Measurements from ENCODE around the gene ZNF398. TPM values are rescaled to one million over a fixed set of nuclear protein-coding genes. Genes with fewer than 3 reads are reported as not detected.

ZNF398 gene
- total RNA-seq, 2 donors from 2014 or later, result 15.0 to 18.9 TPM

DNA sequence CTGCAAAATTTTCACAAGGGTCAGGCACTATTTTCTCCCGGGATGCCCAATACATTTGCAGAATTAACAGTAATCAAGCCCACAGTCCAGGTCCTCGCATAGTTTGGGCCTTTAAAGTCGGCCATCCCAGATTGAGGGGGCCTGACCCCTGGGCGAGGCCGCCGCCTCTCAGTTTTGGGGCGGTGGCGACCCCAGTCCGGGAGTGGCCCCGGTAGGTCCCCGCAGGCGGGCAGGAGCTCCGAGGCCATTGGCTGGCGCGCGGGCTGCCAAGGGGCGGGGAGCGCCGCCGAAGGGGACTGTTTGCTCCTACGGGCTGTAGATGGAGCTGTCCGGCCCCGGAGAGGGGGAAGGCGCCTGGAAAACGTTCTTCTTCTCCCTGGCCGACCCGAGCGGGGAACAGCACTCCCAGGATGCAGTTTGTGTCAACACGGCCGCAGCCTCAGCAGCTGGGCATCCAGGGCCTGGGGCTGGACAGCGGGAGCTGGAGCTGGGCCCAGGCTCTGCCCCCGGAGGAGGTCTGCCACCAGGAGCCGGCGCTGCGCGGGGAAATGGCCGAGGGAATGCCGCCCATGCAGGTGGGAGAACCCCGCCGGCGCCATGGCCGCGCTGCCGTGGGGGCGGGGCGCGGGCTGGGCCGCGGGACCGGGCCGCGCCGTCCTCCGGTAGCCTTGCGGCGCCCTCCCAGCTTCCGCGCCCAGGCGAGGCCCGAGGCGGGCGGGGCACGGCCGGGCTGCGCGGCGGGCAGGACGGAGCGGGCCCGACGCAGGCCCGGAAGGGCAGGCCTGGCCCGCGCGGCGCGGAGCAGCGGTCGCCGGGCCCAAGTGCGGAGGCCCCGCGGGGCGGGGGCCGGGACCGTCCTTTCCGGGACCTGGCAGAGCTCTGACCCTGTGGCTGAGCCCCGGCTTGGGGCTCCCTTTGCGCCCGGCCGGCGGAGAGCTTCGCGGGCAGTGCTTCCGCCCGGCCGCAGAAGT lies 48.2 kb downstream of the ZNF398 start, which contains the start of gene ZNF282:
TSS of gene ZNF282 (plus strand) at position 367 of the 971 bp plus-strand sequence. CDS start at position 411, 44 bp downstream.
- H3K27me3 Mint-ChIP-seq (ENCODE audit: low read depth), result no peaks in the 10 kb centered on the region
- H3K36me3 Mint-ChIP-seq (ENCODE audit: insufficient read depth in 2 of 2), result peaks cover 21 to 25% of the 10 kb centered on the region in 2 donors
- peak within 1 kb of the TSS; percentile 90 to 91 for H3K4me3 Mint-ChIP-seq
- ATAC-seq (replicated peaks in 1 of 2), result peak; percentile 93
- no peaks in the 10 kb centered on the region for H3K9me3 Mint-ChIP-seq
- H3K27ac Mint-ChIP-seq, result peak within 1 kb of the TSS; percentile 97
- peaks cover 57% of the 10 kb centered on the region for H3K4me1 Mint-ChIP-seq (ENCODE audit: low read depth)
- peak; percentile 86 to 90 for DNase-seq

DNA sequence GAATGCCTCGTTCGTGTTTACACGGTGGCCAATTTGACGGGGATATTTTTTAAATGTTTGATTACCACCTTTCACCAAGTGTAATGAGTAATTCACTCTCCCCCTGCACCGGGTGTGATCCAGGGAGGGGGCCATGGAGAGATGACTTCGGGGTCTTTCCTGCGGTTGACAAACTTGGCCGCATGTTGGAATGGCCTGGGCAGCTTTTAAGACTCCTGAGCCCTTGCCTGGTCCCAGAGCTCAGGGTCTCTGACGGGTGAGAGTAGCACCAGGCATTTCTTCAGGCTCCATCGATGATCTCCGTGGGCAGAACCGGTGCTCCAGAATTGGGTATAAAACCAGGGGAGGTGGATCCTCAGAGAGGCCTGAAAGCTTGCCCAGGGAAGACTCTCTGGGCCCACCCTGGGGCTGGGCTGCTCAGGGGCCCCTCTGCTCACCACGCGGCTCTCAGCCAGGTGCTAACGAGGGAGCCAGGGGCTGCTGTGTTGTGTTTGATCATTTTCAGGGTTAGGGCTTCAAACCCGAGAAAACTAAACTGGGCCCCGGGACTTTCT lies 49.0 kb downstream of the ZNF398 start:
- no peaks in the 10 kb centered on the region for H3K9me3 Mint-ChIP-seq

DNA sequence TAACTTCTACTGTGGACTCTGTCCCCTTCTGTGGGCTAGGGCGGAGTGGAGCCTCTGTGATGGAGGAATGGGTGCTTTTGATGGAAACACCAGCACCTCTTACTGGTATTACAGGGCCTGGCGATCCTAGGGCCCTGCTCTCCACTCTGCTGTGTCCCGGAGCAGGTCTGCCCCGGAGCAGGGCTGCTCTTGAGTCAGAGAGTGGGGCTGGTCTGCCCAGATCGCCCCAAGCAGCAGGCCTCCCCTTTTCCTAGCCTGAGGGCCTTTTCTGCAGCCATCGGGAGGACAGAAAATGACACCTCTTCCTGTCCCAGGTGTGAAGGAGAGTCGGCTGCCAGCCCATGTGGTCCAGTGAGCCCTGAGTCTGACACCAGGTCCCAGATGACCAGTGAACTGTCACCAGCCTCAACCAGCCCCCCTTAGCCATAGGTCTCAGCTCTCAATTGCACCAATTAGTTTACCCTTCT lies 49.5 kb downstream of the ZNF398 start:
- Mint-ChIP-seq H3K4me1 (ENCODE audit: low read depth) (peaks cover 63% of the 10 kb centered on the region), H3K36me3 (ENCODE audit: insufficient read depth in 2 of 2) (peaks cover 28 to 31% of the 10 kb centered on the region in 2 donors), H3K27me3 (ENCODE audit: low read depth) (no peaks in the 10 kb centered on the region), H3K4me3 (peak overlapping the region; percentile 90 to 91), H3K27ac (peak overlapping the region; percentile 97), H3K9me3 (no peaks in the 10 kb centered on the region)
- DNase-seq (peak in 1 of 2 donors; percentile 16), ATAC-seq (replicated peaks in 1 of 2) (peak in 1 of 2 donors; percentile 15)

More for the DNA sequence above, 49.0 kb downstream of the ZNF398 start:
- Mint-ChIP-seq H3K27ac (peak overlapping the region; percentile 97), H3K27me3 (ENCODE audit: low read depth) (no peaks in the 10 kb centered on the region), H3K36me3 (ENCODE audit: insufficient read depth in 2 of 2) (peaks cover 26 to 30% of the 10 kb centered on the region in 2 donors), H3K4me3 (peak overlapping the region; percentile 90 to 91), H3K4me1 (ENCODE audit: low read depth) (peaks cover 63% of the 10 kb centered on the region)
- ATAC-seq (replicated peaks in 1 of 2) (peak in 1 of 2 donors; percentile 12), DNase-seq (no peak)

DNA sequence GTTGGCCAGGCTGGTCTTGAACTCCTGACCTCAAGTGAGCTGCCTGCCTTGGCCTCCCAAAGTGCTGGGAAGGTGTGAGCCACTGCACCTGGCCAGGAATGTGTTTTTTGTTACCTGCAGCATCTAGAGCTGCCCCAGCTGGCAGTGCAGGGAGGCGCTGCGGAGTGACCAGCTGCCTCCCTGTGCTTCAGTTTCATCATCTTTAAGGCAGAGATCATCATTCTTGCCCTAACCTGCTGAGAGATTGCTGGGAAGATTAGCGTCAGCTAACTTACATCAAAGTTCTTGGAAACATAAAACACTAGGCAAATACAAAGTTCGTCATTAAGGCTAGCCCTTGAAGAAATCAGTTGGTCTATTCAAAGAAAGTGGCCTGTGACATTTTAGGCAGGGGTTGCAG lies 50.4 kb downstream of the ZNF398 start:
- H3K4me1 Mint-ChIP-seq (ENCODE audit: low read depth), result peaks cover 69% of the 10 kb centered on the region
- ATAC-seq (replicated peaks in 1 of 2) (no peak), DNase-seq (no peak)
- H3K4me3 Mint-ChIP-seq, result peak overlapping the region; percentile 90 to 91
- H3K27me3 Mint-ChIP-seq (ENCODE audit: low read depth), result no peaks in the 10 kb centered on the region
- H3K27ac Mint-ChIP-seq, result peak overlapping the region; percentile 97
- no peaks in the 10 kb centered on the region for H3K9me3 Mint-ChIP-seq
- H3K36me3 Mint-ChIP-seq (ENCODE audit: insufficient read depth in 2 of 2), result peaks cover 31 to 40% of the 10 kb centered on the region in 2 donors

DNA sequence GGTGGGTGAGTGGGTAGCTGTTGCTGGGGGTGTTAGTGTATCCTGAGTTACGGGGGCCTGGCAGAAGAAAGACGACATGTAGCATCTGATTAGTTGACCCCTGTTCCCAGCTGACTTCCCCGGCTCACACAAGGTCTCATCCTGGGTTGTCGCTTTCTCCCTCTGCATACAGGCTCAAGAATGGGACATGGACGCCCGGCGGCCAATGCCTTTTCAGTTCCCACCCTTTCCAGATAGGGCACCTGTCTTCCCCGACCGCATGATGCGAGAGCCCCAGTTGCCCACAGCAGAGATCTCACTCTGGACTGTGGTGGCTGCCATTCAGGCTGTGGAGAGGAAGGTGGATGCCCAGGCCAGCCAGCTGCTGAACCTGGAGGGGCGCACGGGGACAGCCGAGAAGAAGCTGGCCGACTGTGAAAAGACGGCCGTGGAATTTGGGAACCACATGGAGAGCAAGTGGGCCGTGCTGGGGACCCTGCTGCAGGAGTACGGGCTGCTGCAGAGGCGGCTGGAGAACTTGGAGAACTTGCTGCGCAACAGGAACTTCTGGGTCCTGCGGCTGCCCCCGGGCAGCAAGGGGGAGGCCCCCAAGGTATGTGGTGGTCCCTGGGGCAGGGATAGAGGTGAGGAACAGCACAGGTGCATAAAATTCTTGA lies 51.0 kb downstream of the ZNF398 start:
- Mint-ChIP-seq H3K9me3 (no peaks in the 10 kb centered on the region), H3K27me3 (ENCODE audit: low read depth) (no peaks in the 10 kb centered on the region), H3K4me1 (ENCODE audit: low read depth) (peaks cover 75% of the 10 kb centered on the region), H3K27ac (peak overlapping the region; percentile 97), H3K4me3 (peak overlapping the region; percentile 8 to 90), H3K36me3 (ENCODE audit: insufficient read depth in 2 of 2) (peaks cover 34 to 44% of the 10 kb centered on the region in 2 donors)
- ATAC-seq (replicated peaks in 1 of 2) (no peak), DNase-seq (no peak)

DNA sequence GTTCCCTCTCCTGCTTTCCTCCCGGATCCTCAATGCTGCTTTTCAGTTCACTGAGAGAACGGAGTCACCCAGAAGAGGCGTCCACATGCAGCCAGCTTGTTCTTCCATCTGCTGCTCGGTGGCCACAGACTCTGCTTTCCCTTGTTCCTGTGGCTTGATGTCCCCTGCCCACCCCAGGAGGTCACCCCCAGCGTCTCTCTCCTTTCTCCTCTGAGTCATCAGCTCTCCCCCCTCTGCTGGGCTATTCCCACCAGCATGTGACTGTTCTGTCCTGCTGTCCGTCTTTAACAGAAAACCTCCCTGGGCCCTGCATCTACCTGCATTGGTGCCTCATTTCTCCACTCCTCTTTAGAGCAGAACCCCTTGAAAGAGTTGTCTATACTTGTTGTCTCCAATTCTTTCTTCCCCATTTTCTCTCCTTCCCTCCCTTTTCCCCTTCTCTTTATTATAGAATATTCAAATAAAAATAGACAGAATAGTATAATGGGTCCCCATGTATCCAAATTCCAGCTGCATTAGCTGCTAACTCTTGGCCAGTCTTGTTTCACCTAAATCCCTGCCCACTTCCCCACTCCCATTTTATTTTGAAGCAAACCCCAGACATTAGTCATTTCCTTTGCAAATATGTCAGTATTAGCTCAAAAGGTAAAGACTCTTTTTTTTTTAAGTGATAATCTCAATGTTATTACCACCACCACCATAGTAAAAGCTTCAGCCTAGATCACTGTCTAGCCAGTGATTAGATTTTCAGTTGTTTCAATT lies 52.2 kb downstream of the ZNF398 start:
- Mint-ChIP-seq H3K4me3 (peak overlapping the region; percentile 55 to 90), H3K9me3 (no peaks in the 10 kb centered on the region), H3K27ac (peak overlapping the region; percentile 59), H3K36me3 (ENCODE audit: insufficient read depth in 2 of 2) (peaks cover 40 to 55% of the 10 kb centered on the region in 2 donors), H3K4me1 (ENCODE audit: low read depth) (peaks cover 86% of the 10 kb centered on the region), H3K27me3 (ENCODE audit: low read depth) (no peaks in the 10 kb centered on the region)
- ATAC-seq (replicated peaks in 1 of 2) (no peak), DNase-seq (no peak)

DNA sequence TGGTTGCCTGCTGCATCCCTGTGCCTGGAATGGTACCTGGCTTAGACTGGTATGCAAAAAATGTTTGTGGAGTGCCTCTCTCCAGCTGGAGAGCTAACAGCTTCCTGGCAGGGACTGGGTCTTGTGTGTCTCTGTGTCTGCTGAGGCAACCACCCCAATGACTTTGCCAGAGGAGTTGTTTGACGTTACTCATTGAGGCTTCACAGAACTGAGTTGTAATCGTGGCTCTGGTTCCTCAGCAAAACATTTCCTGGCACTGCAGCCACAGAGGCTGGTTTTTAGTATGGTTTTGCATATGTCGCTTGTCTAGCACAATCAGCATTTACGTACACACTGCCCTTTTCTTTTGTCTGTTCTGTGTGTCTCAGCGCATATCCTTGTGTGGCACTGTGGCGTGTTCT lies 55.6 kb downstream of the ZNF398 start:
- DNase-seq, result peak; percentile 61 to 74
- Mint-ChIP-seq H3K27ac (peak overlapping the region; percentile 98), H3K4me1 (ENCODE audit: low read depth) (peaks cover 70% of the 10 kb centered on the region), H3K9me3 (no peaks in the 10 kb centered on the region), H3K27me3 (ENCODE audit: low read depth) (no peaks in the 10 kb centered on the region), H3K36me3 (ENCODE audit: insufficient read depth in 2 of 2) (peaks cover 45 to 62% of the 10 kb centered on the region in 2 donors), H3K4me3 (peak overlapping the region; percentile 75 to 82)
- peak; percentile 90 to 93 for ATAC-seq (replicated peaks in 1 of 2)

DNA sequence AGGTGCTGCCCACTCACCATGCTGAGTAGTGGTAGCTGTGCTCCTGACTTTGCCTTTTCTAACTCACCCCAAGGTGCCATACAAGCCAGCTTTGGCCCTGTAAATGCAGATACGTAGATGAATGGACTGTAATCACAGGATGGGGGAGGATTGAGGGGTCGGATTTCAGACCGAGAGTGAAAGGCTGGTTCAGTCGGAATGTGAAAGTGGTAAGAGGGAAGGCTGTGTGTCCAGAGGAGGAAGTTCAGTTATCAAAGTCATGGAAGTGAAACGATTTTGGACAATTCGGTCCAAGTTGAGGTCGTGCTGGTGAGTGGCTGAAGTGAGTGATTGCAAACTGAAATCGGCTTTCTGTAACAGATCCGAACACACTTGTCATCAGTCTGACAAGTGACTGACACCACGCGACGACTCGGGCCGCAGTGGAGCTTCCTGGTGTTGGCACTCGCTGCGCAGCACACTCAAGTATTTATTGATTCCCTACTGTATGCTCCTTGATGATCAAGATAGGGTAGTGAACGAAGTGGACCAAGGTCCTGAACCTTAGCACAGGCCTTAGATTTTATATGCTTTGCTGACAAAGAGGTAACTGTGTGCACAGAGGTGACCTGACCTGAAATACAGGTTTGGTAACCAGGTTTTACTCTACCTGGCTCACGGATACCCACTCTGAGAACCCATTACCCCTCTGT lies 58.6 kb downstream of the ZNF398 start:
- Mint-ChIP-seq H3K9me3 (peaks cover 0 to 1% of the 10 kb centered on the region in 2 donors), H3K4me3 (no peak overlapping the region), H3K27ac (peak overlapping the region; percentile 2), H3K4me1 (ENCODE audit: low read depth) (peaks cover 60% of the 10 kb centered on the region), H3K27me3 (ENCODE audit: low read depth) (no peaks in the 10 kb centered on the region), H3K36me3 (ENCODE audit: insufficient read depth in 2 of 2) (peaks cover 41 to 57% of the 10 kb centered on the region in 2 donors)
- DNase-seq, result no peak
- no peak for ATAC-seq (replicated peaks in 1 of 2)

DNA sequence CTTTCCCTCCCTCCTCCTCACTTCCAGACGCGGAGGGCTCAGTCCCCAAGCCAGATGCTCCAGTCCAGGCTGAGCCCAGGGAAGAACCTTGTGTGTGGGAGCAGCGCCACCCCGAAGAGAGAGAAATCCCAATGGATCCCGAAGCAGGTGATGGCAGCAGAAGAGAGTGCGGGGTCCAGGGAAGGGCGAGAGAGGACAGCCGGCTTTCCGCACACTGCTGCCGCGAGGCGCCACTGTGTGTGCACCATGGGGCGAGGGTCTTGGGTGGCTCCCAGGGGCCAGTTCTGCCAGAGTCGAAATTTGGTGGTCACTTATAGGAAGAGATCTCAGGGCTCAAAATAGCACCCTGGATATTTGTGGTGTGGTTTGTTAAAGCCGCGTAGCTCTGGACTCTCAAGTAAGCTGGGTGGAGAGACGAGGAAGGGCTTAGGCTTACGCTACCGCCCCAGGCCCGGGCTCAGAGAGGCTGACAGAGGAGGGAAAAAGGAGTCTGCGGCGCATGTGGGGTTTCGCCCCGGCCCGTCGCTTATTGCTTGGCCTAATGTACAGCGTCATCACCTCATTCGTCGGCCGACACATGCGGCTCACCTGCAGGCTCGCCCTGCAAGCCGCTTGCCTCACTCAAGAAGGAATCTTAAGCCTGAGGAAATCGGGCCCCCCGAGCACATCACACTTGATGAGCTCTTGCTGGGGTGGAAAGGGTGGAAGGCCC lies 60.2 kb downstream of the ZNF398 start:
- Mint-ChIP-seq H3K27ac (peak overlapping the region; percentile 80), H3K9me3 (peaks cover 0 to 1% of the 10 kb centered on the region in 2 donors), H3K36me3 (ENCODE audit: insufficient read depth in 2 of 2) (peaks cover 42 to 49% of the 10 kb centered on the region in 2 donors), H3K4me3 (peak overlapping the region in 1 of 2 donors; percentile 33), H3K27me3 (ENCODE audit: low read depth) (no peaks in the 10 kb centered on the region), H3K4me1 (ENCODE audit: low read depth) (peaks cover 44% of the 10 kb centered on the region)
- DNase-seq, result no peak
- ATAC-seq (replicated peaks in 1 of 2), result no peak

DNA sequence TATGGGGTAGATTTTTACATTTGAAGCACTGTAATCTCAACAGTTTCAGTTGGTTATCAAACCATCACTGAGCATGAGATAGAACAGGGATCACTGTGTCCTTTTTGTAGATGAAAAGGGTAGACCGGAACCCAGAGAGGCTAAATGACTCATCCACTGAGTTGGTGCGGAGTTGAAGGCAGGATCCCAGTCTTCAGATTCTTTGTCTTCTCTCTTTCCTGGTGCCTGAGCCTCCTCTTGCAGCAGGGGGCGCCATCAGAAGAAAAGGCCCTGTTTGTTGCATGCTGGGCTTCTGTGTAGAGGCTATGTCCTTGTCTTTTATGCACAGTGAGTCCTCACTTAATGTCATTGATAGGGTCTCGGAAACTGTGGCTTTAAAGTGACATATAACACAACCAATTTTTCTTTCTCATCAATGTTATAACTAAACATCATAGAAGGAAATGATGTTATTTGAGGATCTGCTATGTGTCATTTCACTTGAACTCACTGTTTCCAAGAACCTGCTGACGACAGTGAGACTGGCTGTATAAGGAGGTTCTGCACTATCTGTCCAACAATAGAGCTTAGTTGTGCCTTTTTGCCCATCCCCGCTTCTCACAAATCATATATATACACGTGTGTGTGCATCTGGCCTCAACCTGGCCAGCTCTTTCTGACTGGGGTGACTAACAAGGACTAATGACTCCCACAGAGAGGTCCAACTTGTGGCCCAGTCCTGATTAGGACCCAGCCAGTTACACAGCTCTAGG lies 62.4 kb downstream of the ZNF398 start:
- H3K4me1 Mint-ChIP-seq (ENCODE audit: low read depth), result peaks cover 25% of the 10 kb centered on the region
- peak overlapping the region; percentile 99 for H3K27ac Mint-ChIP-seq
- H3K9me3 Mint-ChIP-seq, result peaks cover 0 to 1% of the 10 kb centered on the region in 2 donors
- H3K36me3 Mint-ChIP-seq (ENCODE audit: insufficient read depth in 2 of 2), result peaks cover 36 to 38% of the 10 kb centered on the region in 2 donors
- DNase-seq (peak; percentile 84 to 91), ATAC-seq (replicated peaks in 1 of 2) (peak; percentile 84 to 86)
- no peaks in the 10 kb centered on the region for H3K27me3 Mint-ChIP-seq (ENCODE audit: low read depth)
- H3K4me3 Mint-ChIP-seq, result peak overlapping the region; percentile 39 to 77

DNA sequence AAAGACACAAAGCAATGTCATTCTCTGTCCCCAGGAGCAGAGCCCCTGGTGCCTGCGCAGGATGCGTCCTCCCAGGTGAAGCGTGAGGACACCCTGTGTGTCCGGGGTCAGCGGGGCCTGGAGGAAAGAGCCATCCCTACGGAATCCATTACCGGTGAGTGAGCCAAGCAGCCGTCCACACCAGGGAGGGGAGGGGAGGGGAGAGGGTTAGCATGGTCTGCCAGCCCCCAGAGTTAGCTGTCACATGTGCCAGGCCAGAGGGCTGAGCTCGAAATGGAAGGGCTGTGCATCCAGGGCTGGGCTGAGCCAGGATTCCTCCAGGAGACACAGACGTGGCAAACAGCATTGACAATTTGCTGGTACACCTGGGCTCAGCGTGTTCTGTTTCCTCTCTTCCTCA lies 63.3 kb downstream of the ZNF398 start:
- Mint-ChIP-seq H3K36me3 (ENCODE audit: insufficient read depth in 2 of 2) (peaks cover 34 to 36% of the 10 kb centered on the region in 2 donors), H3K4me3 (peak overlapping the region; percentile 3 to 77), H3K9me3 (peaks cover 0 to 1% of the 10 kb centered on the region in 2 donors), H3K27me3 (ENCODE audit: low read depth) (no peaks in the 10 kb centered on the region), H3K27ac (peak overlapping the region; percentile 99), H3K4me1 (ENCODE audit: low read depth) (peaks cover 23% of the 10 kb centered on the region)
- DNase-seq (no peak), ATAC-seq (replicated peaks in 1 of 2) (no peak)

Data from activated T-cell treated with anti-CD3 and anti-CD28 coated beads, Interleukin-2, amount 50 U/mL, for 72 hours (primary cell).